ENCODE results near the gene KIDINS220.

- TF ChIP-seq CTCF (IDR thresholded peaks at IDR 0.05; ENCODE audit: insufficient read depth, low read depth, low read length) (peak; percentile 38), EZH2 (IDR thresholded peaks at IDR 0.05; ENCODE audit: insufficient read depth, low read length) (no peak)
Observed at GRCh38 chr2:8693157-8693821, 144.1 kb downstream of the KIDINS220 start.
